H1 (cell line): ENCODE data around the gene CEP41. TPM values are rescaled to one million over a fixed set of nuclear protein-coding genes. Genes with fewer than 3 reads are reported as not detected.

ENCODE experiments used
- BCL11A ChIP-seq, 2 experiments: IDR thresholded peaks; one replicate each; pipeline ENCODE4 v1.6.1; 2011; ENCODE audit warnings: low read depth in 2 of 2, low read length in 2 of 2, mild to moderate bottlenecking in 2 of 2
- CHD2 ChIP-seq: IDR thresholded peaks from 2 replicates; pipeline ENCODE4 v1.6.1; 2012; ENCODE audit warnings: low read length, improper control_type of control experiment
- CREB1 ChIP-seq: IDR thresholded peaks from 2 replicates; pipeline ENCODE4 v1.6.1; 2012; ENCODE audit warnings: inconsistent platforms
- CTBP2 ChIP-seq: IDR thresholded peaks from 2 replicates; pipeline ENCODE4 v1.7.0; 2011; ENCODE audit warnings: borderline replicate concordance, mild to moderate bottlenecking, moderate library complexity, mixed read lengths, low read length; ENCODE audit not compliant: insufficient read depth, insufficient read length
- KDM4A ChIP-seq: IDR thresholded peaks from one replicate; pipeline ENCODE4 v1.7.1; 2012; ENCODE audit warnings: low read depth, mild to moderate bottlenecking, moderate library complexity, low read length, inconsistent platforms; ENCODE audit not compliant: severe bottlenecking
- MAX ChIP-seq: IDR thresholded peaks from 2 replicates; pipeline ENCODE4 v1.6.1; 2012; ENCODE audit warnings: inconsistent platforms
- POLR2A ChIP-seq, 2 experiments: IDR thresholded peaks; 1 replicate in 1 of 2; 2 replicates in 1 of 2; pipeline ENCODE4 v1.6.1; 2011; ENCODE audit warnings: low read depth in 2 of 2, low read length in 2 of 2, mild to moderate bottlenecking in 2 of 2; ENCODE audit errors: control extremely low read depth in 1 of 2
- RNF2 ChIP-seq: fragments of 200-900, 300-1000 bp; sonication (generic); IDR thresholded peaks from 2 replicates; pipeline ENCODE4 v1.7.1; 2016; ENCODE audit warnings: borderline replicate concordance, low read depth, mild to moderate bottlenecking, antibody characterized with exemption, low read length; ENCODE audit not compliant: poor library complexity, severe bottlenecking; ENCODE audit errors: missing control alignments
- SIX5 ChIP-seq: IDR thresholded peaks from 2 replicates; pipeline ENCODE4 v1.6.1; 2011; ENCODE audit warnings: mild to moderate bottlenecking, low read depth, low read length
- TAF1 ChIP-seq: IDR thresholded peaks from 2 replicates; pipeline ENCODE4 v1.6.1; 2011; ENCODE audit warnings: mild to moderate bottlenecking, low read depth, low read length
- TAF7 ChIP-seq: optimal IDR thresholded peaks from 2 replicates; pipeline ENCODE3; 2011; ENCODE audit warnings: low read depth, mild to moderate bottlenecking, inconsistent platforms, low read length, moderate library complexity, borderline replicate concordance
- polyA plus RNA-seq, 7 experiments: library from polyadenylated mRNA; depleted of rRNA in 3 of 7; stranded (reverse) in 5 of 7; unstranded in 2 of 7; fragments of >200 nt in 5 of 7; fragments of 200-250 nt in 2 of 7; gene quantifications; 1 replicate in 5 of 7; 2 replicates in 1 of 7; 4 replicates in 1 of 7; pipeline versions ENCODE4 v1.2.1 to v1.2.3, GENCODE V29; 2011 to 2013; ENCODE audit warnings: missing spikeins in 2 of 7, mixed read lengths in 2 of 7
- total RNA-seq: library from RNA; stranded (reverse); fragmentation: NEBNext Ultra II Directional; extraction: Animal tissue kit (Norgen Biotek cat#: 25700); gene quantifications from 2 replicates; pipeline ENCODE4 v1.2.1, GENCODE V29; 2021
- TF ChIP-seq, protein P1 (sequence below): fragments of 300-600 bp; sonication (generic); IDR thresholded peaks from 2 replicates; pipeline ENCODE4 v1.7.1; 2012; ENCODE audit warnings: low read length, moderate library complexity, mild to moderate bottlenecking, inconsistent platforms; ENCODE audit not compliant: insufficient replicate concordance

Gene CEP41
- total and polyA plus RNA-seq, 2 of the 8 experiments (the other 6 are each of a cell fraction or from before 2014, with no cell fraction given) = 9.3 to 12.8 TPM

- TF ChIP-seq, protein P1, sequence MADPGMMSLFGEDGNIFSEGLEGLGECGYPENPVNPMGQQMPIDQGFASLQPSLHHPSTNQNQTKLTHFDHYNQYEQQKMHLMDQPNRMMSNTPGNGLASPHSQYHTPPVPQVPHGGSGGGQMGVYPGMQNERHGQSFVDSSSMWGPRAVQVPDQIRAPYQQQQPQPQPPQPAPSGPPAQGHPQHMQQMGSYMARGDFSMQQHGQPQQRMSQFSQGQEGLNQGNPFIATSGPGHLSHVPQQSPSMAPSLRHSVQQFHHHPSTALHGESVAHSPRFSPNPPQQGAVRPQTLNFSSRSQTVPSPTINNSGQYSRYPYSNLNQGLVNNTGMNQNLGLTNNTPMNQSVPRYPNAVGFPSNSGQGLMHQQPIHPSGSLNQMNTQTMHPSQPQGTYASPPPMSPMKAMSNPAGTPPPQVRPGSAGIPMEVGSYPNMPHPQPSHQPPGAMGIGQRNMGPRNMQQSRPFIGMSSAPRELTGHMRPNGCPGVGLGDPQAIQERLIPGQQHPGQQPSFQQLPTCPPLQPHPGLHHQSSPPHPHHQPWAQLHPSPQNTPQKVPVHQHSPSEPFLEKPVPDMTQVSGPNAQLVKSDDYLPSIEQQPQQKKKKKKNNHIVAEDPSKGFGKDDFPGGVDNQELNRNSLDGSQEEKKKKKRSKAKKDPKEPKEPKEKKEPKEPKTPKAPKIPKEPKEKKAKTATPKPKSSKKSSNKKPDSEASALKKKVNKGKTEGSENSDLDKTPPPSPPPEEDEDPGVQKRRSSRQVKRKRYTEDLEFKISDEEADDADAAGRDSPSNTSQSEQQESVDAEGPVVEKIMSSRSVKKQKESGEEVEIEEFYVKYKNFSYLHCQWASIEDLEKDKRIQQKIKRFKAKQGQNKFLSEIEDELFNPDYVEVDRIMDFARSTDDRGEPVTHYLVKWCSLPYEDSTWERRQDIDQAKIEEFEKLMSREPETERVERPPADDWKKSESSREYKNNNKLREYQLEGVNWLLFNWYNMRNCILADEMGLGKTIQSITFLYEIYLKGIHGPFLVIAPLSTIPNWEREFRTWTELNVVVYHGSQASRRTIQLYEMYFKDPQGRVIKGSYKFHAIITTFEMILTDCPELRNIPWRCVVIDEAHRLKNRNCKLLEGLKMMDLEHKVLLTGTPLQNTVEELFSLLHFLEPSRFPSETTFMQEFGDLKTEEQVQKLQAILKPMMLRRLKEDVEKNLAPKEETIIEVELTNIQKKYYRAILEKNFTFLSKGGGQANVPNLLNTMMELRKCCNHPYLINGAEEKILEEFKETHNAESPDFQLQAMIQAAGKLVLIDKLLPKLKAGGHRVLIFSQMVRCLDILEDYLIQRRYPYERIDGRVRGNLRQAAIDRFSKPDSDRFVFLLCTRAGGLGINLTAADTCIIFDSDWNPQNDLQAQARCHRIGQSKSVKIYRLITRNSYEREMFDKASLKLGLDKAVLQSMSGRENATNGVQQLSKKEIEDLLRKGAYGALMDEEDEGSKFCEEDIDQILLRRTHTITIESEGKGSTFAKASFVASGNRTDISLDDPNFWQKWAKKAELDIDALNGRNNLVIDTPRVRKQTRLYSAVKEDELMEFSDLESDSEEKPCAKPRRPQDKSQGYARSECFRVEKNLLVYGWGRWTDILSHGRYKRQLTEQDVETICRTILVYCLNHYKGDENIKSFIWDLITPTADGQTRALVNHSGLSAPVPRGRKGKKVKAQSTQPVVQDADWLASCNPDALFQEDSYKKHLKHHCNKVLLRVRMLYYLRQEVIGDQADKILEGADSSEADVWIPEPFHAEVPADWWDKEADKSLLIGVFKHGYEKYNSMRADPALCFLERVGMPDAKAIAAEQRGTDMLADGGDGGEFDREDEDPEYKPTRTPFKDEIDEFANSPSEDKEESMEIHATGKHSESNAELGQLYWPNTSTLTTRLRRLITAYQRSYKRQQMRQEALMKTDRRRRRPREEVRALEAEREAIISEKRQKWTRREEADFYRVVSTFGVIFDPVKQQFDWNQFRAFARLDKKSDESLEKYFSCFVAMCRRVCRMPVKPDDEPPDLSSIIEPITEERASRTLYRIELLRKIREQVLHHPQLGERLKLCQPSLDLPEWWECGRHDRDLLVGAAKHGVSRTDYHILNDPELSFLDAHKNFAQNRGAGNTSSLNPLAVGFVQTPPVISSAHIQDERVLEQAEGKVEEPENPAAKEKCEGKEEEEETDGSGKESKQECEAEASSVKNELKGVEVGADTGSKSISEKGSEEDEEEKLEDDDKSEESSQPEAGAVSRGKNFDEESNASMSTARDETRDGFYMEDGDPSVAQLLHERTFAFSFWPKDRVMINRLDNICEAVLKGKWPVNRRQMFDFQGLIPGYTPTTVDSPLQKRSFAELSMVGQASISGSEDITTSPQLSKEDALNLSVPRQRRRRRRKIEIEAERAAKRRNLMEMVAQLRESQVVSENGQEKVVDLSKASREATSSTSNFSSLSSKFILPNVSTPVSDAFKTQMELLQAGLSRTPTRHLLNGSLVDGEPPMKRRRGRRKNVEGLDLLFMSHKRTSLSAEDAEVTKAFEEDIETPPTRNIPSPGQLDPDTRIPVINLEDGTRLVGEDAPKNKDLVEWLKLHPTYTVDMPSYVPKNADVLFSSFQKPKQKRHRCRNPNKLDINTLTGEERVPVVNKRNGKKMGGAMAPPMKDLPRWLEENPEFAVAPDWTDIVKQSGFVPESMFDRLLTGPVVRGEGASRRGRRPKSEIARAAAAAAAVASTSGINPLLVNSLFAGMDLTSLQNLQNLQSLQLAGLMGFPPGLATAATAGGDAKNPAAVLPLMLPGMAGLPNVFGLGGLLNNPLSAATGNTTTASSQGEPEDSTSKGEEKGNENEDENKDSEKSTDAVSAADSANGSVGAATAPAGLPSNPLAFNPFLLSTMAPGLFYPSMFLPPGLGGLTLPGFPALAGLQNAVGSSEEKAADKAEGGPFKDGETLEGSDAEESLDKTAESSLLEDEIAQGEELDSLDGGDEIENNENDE = no peak
- no peak for TF ChIP-seq TAF7
- no peak for TF ChIP-seq MAX
- TF ChIP-seq RNF2 = no peak
- TF ChIP-seq TAF1 = no peak
- TF ChIP-seq KDM4A = no peak
- no peak for TF ChIP-seq POLR2A (IDR thresholded peaks at IDR 0.05; ENCODE audit: control extremely low read depth in 1 of 2, low read depth in 2 of 2, low read length in 2 of 2)
- TF ChIP-seq BCL11A (IDR thresholded peaks at IDR 0.05; ENCODE audit: low read depth in 2 of 2, low read length in 2 of 2) = no peak
- no peak for TF ChIP-seq CHD2
- no peak for TF ChIP-seq SIX5
- no peak for TF ChIP-seq CTBP2
- no peak for TF ChIP-seq CREB1
- TF ChIP-seq, all 59 proteins: peak for 0
Observed at GRCh38 chr7:130425796-130426195, 15.0 kb downstream of the CEP41 start (continued).
